ENCODE data around the gene NOTCH4. TPM values are rescaled to one million over a fixed set of nuclear protein-coding genes. Genes with fewer than 3 reads are reported as not detected.

Gene NOTCH4
- total RNA-seq, 1 experiment from 2014 or later, result 0.43 TPM

DNA sequence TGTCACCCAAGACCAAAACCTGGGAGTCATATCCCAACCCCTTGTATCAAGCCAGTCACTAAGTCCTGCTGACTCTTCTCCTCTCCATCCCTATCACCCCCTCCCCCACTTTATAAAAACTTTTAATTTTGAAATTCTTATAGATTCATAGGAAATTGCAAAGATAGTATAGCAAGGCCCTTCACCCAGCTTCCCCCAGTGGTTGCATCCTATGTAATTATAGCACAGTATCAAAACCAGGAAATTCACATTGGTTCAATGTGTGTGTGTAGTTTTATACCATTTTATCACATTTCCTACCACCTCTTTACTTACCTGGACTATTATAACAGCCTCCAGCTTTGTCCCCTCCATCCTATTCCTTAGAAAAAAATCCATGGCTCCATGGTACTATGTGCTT is 65.8 kb downstream of the NOTCH4 start:
- H3K36me3 Mint-ChIP-seq (ENCODE audit: insufficient read depth, unreplicated experiment), result peaks cover 82% of the 10 kb centered on the region

DNA sequence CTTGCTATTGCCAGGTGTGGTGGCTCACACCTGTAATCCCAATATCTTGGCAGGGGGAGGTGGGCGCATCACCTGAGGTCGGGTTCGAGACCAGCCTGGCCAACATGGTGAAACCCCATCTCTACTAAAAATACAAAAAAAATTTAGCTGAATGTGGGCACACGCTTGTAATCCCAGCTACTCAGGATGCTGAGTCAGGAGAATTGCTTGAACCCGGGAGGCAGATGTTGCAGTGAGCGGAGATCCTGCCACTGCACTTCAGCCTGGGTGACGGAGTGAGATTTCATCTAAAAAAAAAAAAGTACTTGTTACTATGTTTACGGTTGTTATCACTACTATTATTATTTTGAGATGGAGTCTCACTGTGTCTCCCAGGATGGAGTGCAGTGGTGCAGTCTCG is 67.0 kb downstream of the NOTCH4 start:
- Mint-ChIP-seq H3K27me3 (ENCODE audit: insufficient read depth, unreplicated experiment) (no peaks in the 10 kb centered on the region), H3K36me3 (ENCODE audit: insufficient read depth, unreplicated experiment) (peaks cover 70% of the 10 kb centered on the region), H3K9me3 (ENCODE audit: unreplicated experiment) (no peaks in the 10 kb centered on the region), H3K27ac (ENCODE audit: unreplicated experiment) (no peak overlapping the region), H3K4me3 (ENCODE audit: unreplicated experiment) (no peak overlapping the region), H3K4me1 (ENCODE audit: low read depth, unreplicated experiment) (peaks cover 19% of the 10 kb centered on the region)
- POLR2A ChIA-PET, result no interaction called here
- intact Hi-C loops (cut with micrococcal nuclease; ENCODE audit: unreplicated experiment), result no loop called here
- CTCF ChIA-PET, result no interaction called here
- BruUV-seq (replicated peaks), result no TSS peak
- Histone ChIP-seq H3K9me3 (no peaks in the 10 kb centered on the region), H3K4me1 (peaks cover 24% of the 10 kb centered on the region), H3K4me3 (ENCODE audit: low read depth, low read length) (no peak overlapping the region), H3K27me3 (replicated peaks; ENCODE audit: control insufficient read depth, insufficient read depth, low read length) (no peaks in the 10 kb centered on the region), H3K36me3 (ENCODE audit: control insufficient read depth, insufficient read depth, low read length) (peaks cover 7% of the 10 kb centered on the region)
- TF ChIP-seq, protein P1, sequence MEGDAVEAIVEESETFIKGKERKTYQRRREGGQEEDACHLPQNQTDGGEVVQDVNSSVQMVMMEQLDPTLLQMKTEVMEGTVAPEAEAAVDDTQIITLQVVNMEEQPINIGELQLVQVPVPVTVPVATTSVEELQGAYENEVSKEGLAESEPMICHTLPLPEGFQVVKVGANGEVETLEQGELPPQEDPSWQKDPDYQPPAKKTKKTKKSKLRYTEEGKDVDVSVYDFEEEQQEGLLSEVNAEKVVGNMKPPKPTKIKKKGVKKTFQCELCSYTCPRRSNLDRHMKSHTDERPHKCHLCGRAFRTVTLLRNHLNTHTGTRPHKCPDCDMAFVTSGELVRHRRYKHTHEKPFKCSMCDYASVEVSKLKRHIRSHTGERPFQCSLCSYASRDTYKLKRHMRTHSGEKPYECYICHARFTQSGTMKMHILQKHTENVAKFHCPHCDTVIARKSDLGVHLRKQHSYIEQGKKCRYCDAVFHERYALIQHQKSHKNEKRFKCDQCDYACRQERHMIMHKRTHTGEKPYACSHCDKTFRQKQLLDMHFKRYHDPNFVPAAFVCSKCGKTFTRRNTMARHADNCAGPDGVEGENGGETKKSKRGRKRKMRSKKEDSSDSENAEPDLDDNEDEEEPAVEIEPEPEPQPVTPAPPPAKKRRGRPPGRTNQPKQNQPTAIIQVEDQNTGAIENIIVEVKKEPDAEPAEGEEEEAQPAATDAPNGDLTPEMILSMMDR (IDR thresholded peaks at IDR 0.05; ENCODE audit: insufficient read depth in 1 of 2, low read depth in 1 of 2, low read length in 1 of 2, severe bottlenecking in 1 of 2, unreplicated experiment in 1 of 2), result no peak
- no peak for DNase-seq

More for the DNA sequence above, 65.8 kb downstream of the NOTCH4 start:
- BruUV-seq (replicated peaks), result no TSS peak
- POLR2A ChIA-PET, result no interaction called here
- H3K9me3 ChIP-seq, result no peaks in the 10 kb centered on the region
- no peaks in the 10 kb centered on the region for H3K27me3 ChIP-seq (replicated peaks; ENCODE audit: control insufficient read depth, insufficient read depth, low read length)
- intact Hi-C loops (cut with micrococcal nuclease; ENCODE audit: unreplicated experiment), result no loop called here
- H3K27ac Mint-ChIP-seq (ENCODE audit: unreplicated experiment), result no peak overlapping the region
- no peak for DNase-seq
- no peak overlapping the region for H3K4me3 Mint-ChIP-seq (ENCODE audit: unreplicated experiment)
- H3K9me3 Mint-ChIP-seq (ENCODE audit: unreplicated experiment), result no peaks in the 10 kb centered on the region
- H3K4me3 ChIP-seq (ENCODE audit: low read depth, low read length), result no peak overlapping the region
- H3K4me1 Mint-ChIP-seq (ENCODE audit: low read depth, unreplicated experiment), result peaks cover 7% of the 10 kb centered on the region
- CTCF ChIA-PET, result no interaction called here
- TF ChIP-seq, protein P1 (IDR thresholded peaks at IDR 0.05; ENCODE audit: insufficient read depth in 1 of 2, low read depth in 1 of 2, low read length in 1 of 2, severe bottlenecking in 1 of 2, unreplicated experiment in 1 of 2), result no peak
- H3K27me3 Mint-ChIP-seq (ENCODE audit: insufficient read depth, unreplicated experiment), result no peaks in the 10 kb centered on the region
- peaks cover 13% of the 10 kb centered on the region for H3K4me1 ChIP-seq
- H3K36me3 ChIP-seq (ENCODE audit: control insufficient read depth, insufficient read depth, low read length), result peaks cover 8% of the 10 kb centered on the region

DNA sequence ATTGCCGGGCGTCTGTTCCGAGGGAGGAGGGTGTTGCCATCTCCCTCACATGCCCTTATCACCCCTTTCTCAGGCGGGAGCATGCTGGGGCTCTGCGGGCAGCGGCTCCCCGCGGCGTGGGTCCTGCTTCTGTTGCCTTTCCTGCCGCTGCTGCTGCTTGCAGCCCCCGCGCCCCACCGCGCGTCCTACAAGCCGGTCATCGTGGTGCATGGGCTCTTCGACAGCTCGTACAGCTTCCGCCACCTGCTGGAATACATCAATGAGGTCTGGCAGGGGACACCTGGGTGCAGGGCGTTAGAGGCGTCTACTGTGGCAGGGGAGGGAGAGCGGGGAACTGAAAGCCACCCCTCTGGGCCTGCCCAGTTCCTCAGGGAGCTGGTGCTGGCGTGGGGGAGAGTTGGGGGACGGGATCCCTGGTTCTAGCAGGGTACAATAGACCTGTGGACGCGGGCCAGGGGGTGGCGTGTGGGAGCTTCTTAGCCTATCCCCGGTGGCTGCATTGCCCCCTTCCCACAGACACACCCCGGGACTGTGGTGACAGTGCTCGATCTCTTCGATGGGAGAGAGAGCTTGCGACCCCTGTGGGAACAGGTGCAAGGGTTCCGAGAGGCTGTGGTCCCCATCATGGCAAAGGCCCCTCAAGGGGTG is 69.2 kb downstream of the NOTCH4 start:
- no peaks in the 10 kb centered on the region for H3K9me3 Mint-ChIP-seq (ENCODE audit: unreplicated experiment)
- H3K9me3 ChIP-seq, result no peaks in the 10 kb centered on the region
- DNase-seq, result peak; percentile 83
- TF ChIP-seq, protein P1 (IDR thresholded peaks at IDR 0.05; ENCODE audit: insufficient read depth in 1 of 2, low read depth in 1 of 2, low read length in 1 of 2, severe bottlenecking in 1 of 2, unreplicated experiment in 1 of 2), result peak; percentile 71 to 80
- no TSS peak for BruUV-seq (replicated peaks)
- H3K4me1 ChIP-seq, result peaks cover 24% of the 10 kb centered on the region
- H3K27me3 Mint-ChIP-seq (ENCODE audit: insufficient read depth, unreplicated experiment), result no peaks in the 10 kb centered on the region
- H3K4me3 ChIP-seq (ENCODE audit: low read depth, low read length), result peak overlapping the region; percentile 90
- peak overlapping the region; percentile 96 for H3K27ac Mint-ChIP-seq (ENCODE audit: unreplicated experiment)
- peaks cover 19% of the 10 kb centered on the region for H3K4me1 Mint-ChIP-seq (ENCODE audit: low read depth, unreplicated experiment)
- peaks cover 6% of the 10 kb centered on the region for H3K36me3 ChIP-seq (ENCODE audit: control insufficient read depth, insufficient read depth, low read length)
- H3K27me3 ChIP-seq (replicated peaks; ENCODE audit: control insufficient read depth, insufficient read depth, low read length), result no peaks in the 10 kb centered on the region
- POLR2A ChIA-PET, result interaction anchor here (0.5 kb wide), 1 partner anchor 16 kb away, joined by 3 read pairs; no protein-coding TSS in a partner anchor
- CTCF ChIA-PET, result interaction anchor here (0.8 to 1.1 kb wide), 5 partner anchors 10 to 114 kb away, joined by 3 to 11 read pairs (median 3); partner anchors contain the start of genes ATF6B and EGFL8
- intact Hi-C loops (cut with micrococcal nuclease; ENCODE audit: unreplicated experiment), result loop anchor here (1.0 kb wide), 5 partner anchors 14 to 93 kb away; partner anchors contain the start of gene RNF5
- peak overlapping the region; percentile 86 for H3K4me3 Mint-ChIP-seq (ENCODE audit: unreplicated experiment)
- peaks cover 55% of the 10 kb centered on the region for H3K36me3 Mint-ChIP-seq (ENCODE audit: insufficient read depth, unreplicated experiment)

All from Caco-2 (cell line).